Measurements from ENCODE around the gene CWC15. TPM values are rescaled to one million over a fixed set of nuclear protein-coding genes. Genes with fewer than 3 reads are reported as not detected.
A peak's percentile ranks its signal among the peaks of the same experiment; 100 is the strongest.

Gene CWC15
- total RNA-seq, 1 experiment from 2014 or later = 56.9 TPM

GRCh38 chr11:94928117-94928990 lies 45.0 kb downstream of the CWC15 start:
- DNase-seq (no peak), ATAC-seq (no peak)
- H3K4me1 ChIP-seq (ENCODE audit: insufficient read depth, low read length) = no peaks in the 10 kb centered on the region
- H3K9me3 ChIP-seq (ENCODE audit: low read length) = no peaks in the 10 kb centered on the region
- CTCF ChIA-PET = no interaction called here
- POLR2A ChIA-PET (ENCODE audit: unreplicated experiment) = no interaction called here
- TF ChIP-seq EZH2 (IDR thresholded peaks at IDR 0.05; ENCODE audit: low read length, unreplicated experiment) = no peak
- no peak for TF ChIP-seq CTCF (conservative IDR thresholded peaks at IDR 0.05; ENCODE audit: low read depth, low read length)
- no peak for TF ChIP-seq EZH2phosphoT487 (IDR thresholded peaks at IDR 0.05; ENCODE audit: borderline replicate concordance, low read length)
- no peaks in the 10 kb centered on the region for H3K36me3 ChIP-seq (ENCODE audit: low read depth, low read length)
- no peak overlapping the region for H2AFZ ChIP-seq (ENCODE audit: low read length)
- H4K20me1 ChIP-seq (ENCODE audit: low read length) = no peaks in the 10 kb centered on the region
- H3K9ac ChIP-seq (ENCODE audit: low read length) = no peak overlapping the region
- no peaks in the 10 kb centered on the region for H3K79me2 ChIP-seq (ENCODE audit: low read length)
- H3K4me2 ChIP-seq (ENCODE audit: low read length) = no peak overlapping the region
- BruUV-seq (replicated peaks) = no TSS peak
- intact Hi-C loops (cut with micrococcal nuclease) = no loop called here
- H3K27ac ChIP-seq (ENCODE audit: low read length) = no peak overlapping the region
- no peaks in the 10 kb centered on the region for H3F3A ChIP-seq (ENCODE audit: low read length, unreplicated experiment)
- H3K27me3 ChIP-seq (ENCODE audit: low read length) = no peaks in the 10 kb centered on the region
- H3K9me2 ChIP-seq (replicated peaks; ENCODE audit: low read length) = no peaks in the 10 kb centered on the region
- no peak overlapping the region for H3K4me3 ChIP-seq (ENCODE audit: low read length)

GRCh38 chr11:94926698-94927237 lies 46.6 kb downstream of the CWC15 start:
- Histone ChIP-seq H3K4me3 (ENCODE audit: low read length) (no peak overlapping the region), H3K4me1 (ENCODE audit: insufficient read depth, low read length) (no peaks in the 10 kb centered on the region), H3K4me2 (ENCODE audit: low read length) (no peak overlapping the region), H3K9me3 (ENCODE audit: low read length) (no peaks in the 10 kb centered on the region), H2AFZ (ENCODE audit: low read length) (no peak overlapping the region), H3K36me3 (ENCODE audit: low read depth, low read length) (no peaks in the 10 kb centered on the region), H3K27me3 (ENCODE audit: low read length) (no peaks in the 10 kb centered on the region), H3K9ac (ENCODE audit: low read length) (no peak overlapping the region), H3F3A (ENCODE audit: low read length, unreplicated experiment) (no peaks in the 10 kb centered on the region), H4K20me1 (ENCODE audit: low read length) (no peaks in the 10 kb centered on the region), H3K79me2 (ENCODE audit: low read length) (no peaks in the 10 kb centered on the region), H3K9me2 (replicated peaks; ENCODE audit: low read length) (no peaks in the 10 kb centered on the region), H3K27ac (ENCODE audit: low read length) (no peak overlapping the region)
- DNase-seq = peak; percentile 12
- TF ChIP-seq CTCF (conservative IDR thresholded peaks at IDR 0.05; ENCODE audit: low read depth, low read length) (no peak), EZH2phosphoT487 (IDR thresholded peaks at IDR 0.05; ENCODE audit: borderline replicate concordance, low read length) (no peak), EZH2 (IDR thresholded peaks at IDR 0.05; ENCODE audit: low read length, unreplicated experiment) (no peak)
- ChIA-PET POLR2A (ENCODE audit: unreplicated experiment) (interaction anchor here (0.6 kb wide), 1 partner anchor 404 kb away, joined by 5 read pairs; no protein-coding TSS in a partner anchor), CTCF (no interaction called here)
- BruUV-seq (replicated peaks) = no TSS peak
- intact Hi-C loops (cut with micrococcal nuclease) = no loop called here
- ATAC-seq = no peak; the same call in 1 of the 2 replicates

GRCh38 chr11:94926271-94926625 lies 47.1 kb downstream of the CWC15 start:
- ChIA-PET CTCF (no interaction called here), POLR2A (ENCODE audit: unreplicated experiment) (no interaction called here)
- Histone ChIP-seq H3K4me3 (ENCODE audit: low read length) (no peak overlapping the region), H4K20me1 (ENCODE audit: low read length) (no peaks in the 10 kb centered on the region), H3K9me3 (ENCODE audit: low read length) (no peaks in the 10 kb centered on the region), H3F3A (ENCODE audit: low read length, unreplicated experiment) (no peaks in the 10 kb centered on the region), H3K9me2 (replicated peaks; ENCODE audit: low read length) (no peaks in the 10 kb centered on the region), H3K4me1 (ENCODE audit: insufficient read depth, low read length) (no peaks in the 10 kb centered on the region), H3K27me3 (ENCODE audit: low read length) (no peaks in the 10 kb centered on the region), H3K79me2 (ENCODE audit: low read length) (no peaks in the 10 kb centered on the region), H3K27ac (ENCODE audit: low read length) (no peak overlapping the region), H2AFZ (ENCODE audit: low read length) (no peak overlapping the region), H3K36me3 (ENCODE audit: low read depth, low read length) (no peaks in the 10 kb centered on the region), H3K4me2 (ENCODE audit: low read length) (no peak overlapping the region), H3K9ac (ENCODE audit: low read length) (no peak overlapping the region)
- intact Hi-C loops (cut with micrococcal nuclease) = no loop called here
- BruUV-seq (replicated peaks) = no TSS peak
- DNase-seq (no peak), ATAC-seq (no peak)
- TF ChIP-seq EZH2phosphoT487 (IDR thresholded peaks at IDR 0.05; ENCODE audit: borderline replicate concordance, low read length) = no peak
- TF ChIP-seq CTCF (conservative IDR thresholded peaks at IDR 0.05; ENCODE audit: low read depth, low read length) = no peak
- TF ChIP-seq EZH2 (IDR thresholded peaks at IDR 0.05; ENCODE audit: low read length, unreplicated experiment) = no peak
